ENCODE data around the gene PTPN11. TPM values are rescaled to one million over a fixed set of nuclear protein-coding genes. Genes with fewer than 3 reads are reported as not detected.

PTPN11 gene
- total and polyA plus RNA-seq, 2 experiments from 2014 or later = 87.0 to 94.7 TPM

- TF ChIP-seq REST (IDR thresholded peaks at IDR 0.05; ENCODE audit: unreplicated experiment) (no peak), CREB1 (CRISPR knock-in tag; IDR thresholded peaks at IDR 0.05; ENCODE audit: low read depth) (no peak), ZNF114 (CRISPR knock-in tag; IDR thresholded peaks at IDR 0.05) (no peak), NANOG (IDR thresholded peaks at IDR 0.05; ENCODE audit: borderline replicate concordance) (no peak), JUNB (IDR thresholded peaks at IDR 0.05; ENCODE audit: unreplicated experiment) (no peak), STAT1 (IDR thresholded peaks at IDR 0.05; ENCODE audit: unreplicated experiment) (no peak), EZH2phosphoT487 (IDR thresholded peaks at IDR 0.05; ENCODE audit: unreplicated experiment) (no peak), ZNF331 (CRISPR knock-in tag; IDR thresholded peaks at IDR 0.05; ENCODE audit: low read depth) (no peak)
Observed at GRCh38 chr12:112557951-112558630, 139.3 kb downstream of the PTPN11 start (continued).

Other genes with a start within 250 kb of the PTPN11 start
- gene HECTD4, start 36.5 kb upstream of the PTPN11 start, total RNA-seq (2014; rRNA removed; shearing (Covaris generic)) = 29.9 and 36.9 TPM in 2 replicates
- 21.7 and 25.7 TPM in 2 replicates for gene HECTD4, start 36.5 kb upstream of the PTPN11 start, polyA plus RNA-seq (2016; fragmentation: Nextera tagmentation; extraction: Ambion mirVana)
- 1,413 and 1,678 TPM in 2 replicates for gene RPL6, start 9.3 kb upstream of the PTPN11 start, total RNA-seq (2014; rRNA removed; shearing (Covaris generic))
- 1,712 and 1,715 TPM in 2 replicates for gene RPL6, start 9.3 kb upstream of the PTPN11 start, polyA plus RNA-seq (2016; fragmentation: Nextera tagmentation; extraction: Ambion mirVana)